Tracheal epithelial cell (primary cell): ENCODE results near the gene TMEM25. TPM values are rescaled to one million over a fixed set of nuclear protein-coding genes. Genes with fewer than 3 reads are reported as not detected.

Experiments
- total RNA-seq: library from RNA; depleted of rRNA; stranded (reverse); fragments of >200 nt; gene quantifications from 2 replicates; pipeline ENCODE4 v1.2.1, GENCODE V29; 2014

Gene TMEM25
- 38.3 and 46.9 TPM in 2 replicates for total RNA-seq

GRCh38 chr11:118530683-118531596, at the start of gene TMEM25:
TMEM25 (plus strand) TSS chr11:118531192; CDS start chr11:118531802, 610 bp downstream.

GRCh38 chr11:118527109-118527508, 3.9 kb upstream of the TMEM25 start, which contains the start of gene TTC36:
TTC36 (plus strand) TSS chr11:118527474; CDS start chr11:118527495, 21 bp downstream.

DNA sequence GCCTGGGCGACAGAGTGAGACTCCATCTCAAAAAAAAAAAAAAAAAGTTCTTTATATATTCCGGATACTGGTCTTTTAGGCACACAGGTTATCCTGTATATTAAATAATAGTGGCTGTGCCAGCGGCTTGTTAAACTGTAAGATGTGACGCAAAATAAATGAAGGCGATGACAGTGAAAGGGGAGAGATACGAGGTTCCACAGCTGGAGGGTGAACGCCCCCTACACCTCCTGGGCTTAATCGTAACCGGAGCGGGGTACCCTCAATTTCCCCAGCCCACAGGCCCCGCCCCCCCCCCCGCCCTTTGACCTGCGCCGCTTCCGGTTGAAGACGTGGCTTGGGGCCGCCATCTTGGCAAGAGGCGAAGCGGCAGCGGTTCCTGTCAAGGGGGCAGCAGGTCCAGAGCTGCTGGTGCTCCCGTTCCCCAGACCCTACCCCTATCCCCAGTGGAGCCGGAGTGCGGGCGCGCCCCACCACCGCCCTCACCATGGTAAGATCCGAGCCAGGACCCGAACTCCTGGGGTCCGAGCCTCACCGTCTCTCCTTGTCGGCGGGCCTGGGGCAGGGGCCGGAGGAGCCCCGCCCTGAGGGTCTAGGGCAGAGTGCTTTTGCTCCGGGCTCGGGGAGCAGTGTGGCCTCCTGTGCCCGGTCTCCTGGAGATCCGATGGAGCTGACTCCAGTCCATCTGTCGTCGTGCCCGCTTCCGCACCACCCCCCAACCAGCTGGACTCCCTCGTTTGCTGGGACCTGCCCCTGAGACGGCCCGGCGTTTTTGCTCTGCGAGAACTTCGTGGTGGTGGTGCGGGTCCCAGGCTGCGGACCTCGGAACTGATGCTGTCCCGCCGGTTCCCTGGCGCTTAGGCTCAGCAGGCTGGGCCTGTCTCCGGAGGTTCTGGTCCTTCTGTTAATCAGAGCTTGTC, 41.3 kb downstream of the TMEM25 start, which contains the start of gene ARCN1:
Gene ARCN1 (plus strand): TSS at position 349 of the 920 bp plus-strand sequence. CDS start 139 bp downstream, at position 488.

Other genes starting within 250 kb of the TMEM25 start
- not detected in 2 replicates for gene CD3E, start 226.5 kb upstream of the TMEM25 start, total RNA-seq
- not detected in 2 replicates for gene CD3D, start 188.5 kb upstream of the TMEM25 start, total RNA-seq
- gene CD3G, start 186.8 kb upstream of the TMEM25 start, total RNA-seq = not detected in 2 replicates
- 22.6 and 23.1 TPM in 2 replicates for gene UBE4A, start 171.6 kb upstream of the TMEM25 start, total RNA-seq
- gene ATP5MG, start 129.6 kb upstream of the TMEM25 start, total RNA-seq = 40.5 and 54.1 TPM in 2 replicates
- 15.2 and 17.1 TPM in 2 replicates for gene KMT2A, start 94.7 kb upstream of the TMEM25 start, total RNA-seq
- gene TTC36, start 3.7 kb upstream of the TMEM25 start, total RNA-seq = 1.1 and 1.7 TPM in 2 replicates
- gene IFT46, start 34.7 kb downstream of the TMEM25 start, total RNA-seq = 20.0 and 21.2 TPM in 2 replicates
- gene ARCN1, start 41.2 kb downstream of the TMEM25 start, total RNA-seq = 71.8 and 92.5 TPM in 2 replicates
- gene PHLDB1, start 76.4 kb downstream of the TMEM25 start, total RNA-seq = 10.2 and 18.3 TPM in 2 replicates
- gene TREH, start 148.5 kb downstream of the TMEM25 start, total RNA-seq = not detected in 2 replicates